ENCODE measurements around the gene MCM9. TPM values are rescaled to one million over a fixed set of nuclear protein-coding genes. Genes with fewer than 3 reads are reported as not detected.

MCM9 gene
- polyA plus RNA-seq, 4 donors, result 12.5 to 27.5 (median 25.3) TPM

DNA sequence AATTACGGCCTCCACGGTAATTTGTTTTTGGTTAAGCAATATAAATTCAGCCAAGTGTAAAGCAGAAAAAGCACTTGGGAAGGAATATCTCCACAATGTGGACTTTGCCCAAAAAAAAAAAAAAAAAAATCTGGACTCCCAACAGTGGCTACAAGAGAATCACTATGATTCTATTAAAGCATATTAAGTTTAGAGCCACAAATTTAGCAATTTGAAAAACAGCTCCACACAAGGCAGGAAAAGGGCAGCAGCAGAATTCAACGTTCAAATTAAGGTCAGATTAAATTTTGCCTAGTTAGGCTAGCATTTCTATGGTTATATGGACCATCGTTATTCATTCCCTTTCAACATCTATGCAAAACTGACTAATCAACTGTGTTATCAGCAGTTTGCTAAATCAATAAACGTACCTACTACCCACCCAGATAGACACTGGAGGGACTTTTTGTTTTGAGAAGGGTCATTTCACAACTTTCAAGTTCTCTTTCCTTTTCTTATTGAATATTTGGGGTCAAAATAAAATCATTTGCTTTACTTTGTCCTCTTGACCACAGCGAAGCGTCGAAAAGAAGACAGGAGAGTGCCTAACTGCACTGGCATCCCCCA lies 1.0 kb downstream of the MCM9 start:
- no peak for DNase-seq (ENCODE audit: low read depth in 4 of 4, low spot score in 3 of 4)

DNA sequence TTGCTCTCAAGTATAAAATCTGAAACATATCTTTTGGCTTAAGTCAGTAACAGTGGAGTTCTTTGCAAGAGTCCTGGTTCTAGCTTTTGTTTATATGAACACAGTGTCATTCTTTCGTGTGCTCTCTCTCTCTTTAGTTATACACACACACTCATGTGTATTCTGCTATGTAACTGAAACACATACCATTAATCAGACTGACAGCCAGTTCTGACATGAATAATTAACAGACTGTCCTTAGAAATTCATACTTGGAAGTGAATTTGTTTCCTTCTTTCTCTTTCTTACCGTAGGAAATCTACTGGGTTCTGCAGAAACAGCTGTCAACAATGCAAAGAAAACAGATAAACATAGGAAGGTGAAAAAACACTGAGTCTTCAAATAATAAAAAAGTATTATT lies 2.5 kb downstream of the MCM9 start:
- no peak for DNase-seq (ENCODE audit: low read depth in 4 of 4, low spot score in 3 of 4)

DNA sequence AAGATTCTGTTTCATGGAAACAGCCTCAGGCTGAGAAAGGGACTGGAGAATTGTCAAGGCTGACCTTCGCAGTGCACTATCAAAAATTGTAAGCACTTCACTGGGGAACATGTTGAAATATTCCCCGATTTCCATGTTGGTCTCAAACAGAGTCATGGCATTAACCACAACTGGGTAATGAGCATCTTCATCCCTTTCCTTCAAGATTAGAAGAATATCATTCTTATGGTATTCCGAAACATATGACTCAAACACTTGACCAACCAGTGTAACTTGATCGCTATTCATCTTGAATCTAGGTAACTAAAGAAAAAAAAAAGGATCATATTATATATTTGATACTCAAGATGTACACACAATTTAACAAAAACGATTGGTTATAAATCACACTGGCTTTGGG lies 3.5 kb downstream of the MCM9 start:
- no peak for DNase-seq (ENCODE audit: low read depth in 4 of 4, low spot score in 3 of 4)

DNA sequence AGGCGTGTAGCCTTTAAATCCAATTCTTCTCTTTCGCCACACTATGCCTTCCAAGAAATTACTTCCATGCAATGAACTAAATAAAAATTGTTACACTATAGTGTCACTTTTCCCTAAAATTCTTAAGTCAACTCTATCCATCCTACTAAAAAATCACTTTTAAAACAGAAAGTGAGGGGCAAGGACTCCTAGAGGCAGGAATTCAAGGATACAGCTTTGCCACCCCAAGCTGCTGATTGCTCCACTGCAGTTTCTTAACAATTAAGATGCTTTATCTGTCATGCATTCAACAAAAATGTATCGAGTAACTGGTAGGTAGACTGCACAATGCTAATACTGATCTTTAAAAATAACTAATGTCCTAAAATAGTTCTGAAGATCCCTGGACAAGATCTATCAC lies 4.3 kb downstream of the MCM9 start:
- no peak for DNase-seq (ENCODE audit: low read depth in 4 of 4, low spot score in 3 of 4)

DNA sequence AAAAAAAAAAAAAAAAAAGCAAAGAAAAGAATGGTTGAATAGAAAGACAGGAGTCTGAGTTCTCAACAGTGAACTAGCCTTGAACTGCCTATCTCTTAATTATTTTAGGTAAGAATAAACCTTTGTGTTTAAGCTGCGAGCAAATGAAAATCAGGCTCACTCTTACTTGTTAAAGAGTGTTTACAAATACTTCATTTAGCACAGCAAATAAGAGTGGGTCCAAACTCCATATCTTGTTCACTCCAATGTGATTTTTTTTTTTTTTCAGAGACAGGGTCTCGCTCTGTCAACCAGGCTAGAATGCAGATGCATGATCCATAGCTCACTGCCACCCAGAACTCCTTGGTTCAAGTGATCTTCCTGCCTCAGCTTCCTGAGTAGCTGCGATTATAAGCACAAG lies 11.9 kb downstream of the MCM9 start:
- DNase-seq (ENCODE audit: low read depth in 4 of 4, low spot score in 3 of 4), result no peak

DNA sequence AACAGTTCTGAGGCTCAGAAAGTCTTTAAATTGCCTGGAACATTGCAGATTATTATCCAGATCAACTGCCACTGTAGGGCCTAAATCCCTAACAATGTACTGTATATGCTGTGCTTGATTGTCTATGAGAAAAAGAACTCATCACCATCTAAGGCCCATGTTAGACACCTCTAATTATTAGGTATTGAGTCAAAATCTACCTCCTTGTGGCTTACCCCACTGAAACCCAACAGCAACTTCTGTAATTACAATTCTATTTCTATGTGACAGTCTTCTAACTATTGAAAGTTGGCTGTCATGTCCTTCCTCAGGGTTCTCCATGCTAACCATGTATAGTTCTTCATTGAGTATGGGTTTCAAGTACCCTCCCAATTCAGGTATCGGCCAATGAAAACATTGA lies 13.9 kb downstream of the MCM9 start:
- no peak for DNase-seq (ENCODE audit: low read depth in 4 of 4, low spot score in 3 of 4)

DNA sequence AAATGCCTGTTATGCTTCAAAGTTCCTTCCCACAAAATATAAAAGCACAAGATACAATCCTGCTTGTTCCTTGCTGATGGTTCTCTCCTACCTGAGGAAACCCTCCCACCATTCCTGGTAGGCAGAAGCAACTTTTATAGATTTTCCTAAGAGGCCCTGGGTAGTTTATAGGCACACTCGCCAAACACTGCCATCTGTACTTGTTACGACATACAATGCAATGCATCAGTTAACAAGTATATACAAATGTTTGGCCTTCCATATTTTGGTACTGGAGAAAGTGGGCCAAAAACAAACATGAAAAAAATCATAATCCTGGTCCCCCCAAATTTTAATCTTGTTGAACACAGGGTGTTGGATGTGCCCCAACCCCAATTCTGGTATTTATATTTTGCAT lies 16.6 kb downstream of the MCM9 start:
- DNase-seq (ENCODE audit: low read depth in 4 of 4, low spot score in 3 of 4), result no peak

DNA sequence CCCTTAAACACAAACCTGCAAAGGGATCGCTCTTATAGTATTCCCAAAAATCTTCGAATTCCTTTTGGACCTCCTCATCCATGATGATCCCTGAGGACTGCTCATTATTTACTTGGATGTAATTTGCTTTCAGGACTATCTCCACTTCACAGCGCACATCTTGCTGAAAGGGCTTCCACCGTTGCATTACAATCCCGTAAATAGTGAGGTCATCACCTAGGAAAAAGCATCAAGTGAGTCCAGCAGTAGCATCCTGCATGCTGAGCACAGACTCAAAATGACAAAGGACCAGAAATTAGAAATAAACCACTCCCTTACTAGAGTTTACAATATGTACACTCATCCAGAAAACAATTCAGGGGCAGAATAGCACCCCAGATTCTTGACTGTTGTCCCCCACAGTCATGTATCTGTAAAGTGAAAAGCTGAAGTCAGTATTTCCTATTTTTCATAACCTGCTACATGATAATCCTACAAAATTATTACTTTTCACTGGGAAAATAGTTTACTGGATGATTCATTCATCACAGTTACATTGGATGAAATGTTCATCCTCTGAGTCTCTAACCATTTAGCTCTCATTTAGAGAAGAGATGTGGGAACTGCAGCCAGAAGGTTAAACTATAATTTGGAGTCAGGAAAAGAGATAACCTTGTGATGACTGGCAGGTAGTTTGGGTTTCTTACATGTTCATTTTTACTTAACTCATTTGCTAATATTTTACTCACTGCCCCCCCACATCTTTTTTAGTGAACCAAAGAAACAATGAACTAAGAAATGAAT lies 17.2 kb downstream of the MCM9 start:
- DNase-seq (ENCODE audit: low read depth in 4 of 4, low spot score in 3 of 4), result no peak

DNA sequence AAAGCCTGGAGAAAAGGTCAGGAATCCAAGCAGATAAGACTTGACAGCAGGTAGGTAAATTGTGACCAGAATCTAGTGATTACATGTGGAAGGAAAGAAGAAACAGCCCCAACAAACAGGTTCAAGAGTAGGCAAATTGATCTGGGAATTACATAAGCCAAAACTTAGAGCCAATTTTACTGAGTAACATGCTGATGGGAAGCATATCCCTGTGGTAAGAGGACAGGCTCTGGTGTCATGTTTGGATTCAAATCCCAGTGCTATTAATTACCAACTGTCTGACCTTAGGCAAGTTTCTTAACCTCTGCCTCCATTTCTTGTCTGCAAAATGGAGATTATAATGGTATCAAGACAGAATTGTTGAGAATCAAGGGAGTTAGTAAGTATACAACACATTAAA lies 20.4 kb downstream of the MCM9 start:
- DNase-seq (ENCODE audit: low read depth in 4 of 4, low spot score in 3 of 4), result no peak

DNA sequence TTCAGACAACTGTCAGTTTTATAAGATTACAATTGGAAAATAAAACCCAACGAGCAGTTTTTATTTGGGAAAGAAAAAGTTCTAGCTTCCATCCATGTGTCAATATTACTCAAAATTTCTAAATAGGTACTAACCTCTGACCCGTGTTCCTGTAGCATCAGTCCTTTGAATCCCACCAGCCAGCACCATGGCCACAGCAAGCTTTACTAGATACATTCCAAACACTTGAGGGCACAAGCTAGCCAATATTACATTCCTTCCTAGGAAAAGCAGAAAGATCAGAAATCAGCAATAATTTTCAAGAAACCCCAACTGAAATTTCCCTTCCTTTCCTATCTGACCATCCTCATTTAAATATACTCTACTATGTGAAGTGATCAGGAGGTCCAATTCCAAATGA lies 21.8 kb downstream of the MCM9 start:
- no peak for DNase-seq (ENCODE audit: low read depth in 4 of 4, low spot score in 3 of 4)

DNA sequence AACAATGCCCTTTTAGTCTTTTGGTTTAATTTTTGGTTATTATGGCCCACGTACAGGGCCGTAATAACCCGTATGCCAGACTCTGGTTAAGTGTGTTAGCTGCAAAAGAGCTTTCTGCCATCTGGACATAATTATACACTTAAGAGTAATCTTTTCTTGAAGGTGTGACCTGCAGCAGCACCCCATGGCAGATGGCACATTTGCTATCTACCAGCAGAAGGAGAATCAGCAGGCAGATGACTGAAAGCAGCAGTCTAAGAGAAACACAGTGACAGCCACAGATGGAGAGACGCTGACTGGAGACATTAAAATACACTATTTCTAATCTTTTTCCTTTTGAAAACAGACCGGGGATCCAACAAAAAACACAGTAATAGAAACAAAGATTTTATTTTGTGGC lies 22.3 kb downstream of the MCM9 start:
- no peak for DNase-seq (ENCODE audit: low read depth in 4 of 4, low spot score in 3 of 4)

DNA sequence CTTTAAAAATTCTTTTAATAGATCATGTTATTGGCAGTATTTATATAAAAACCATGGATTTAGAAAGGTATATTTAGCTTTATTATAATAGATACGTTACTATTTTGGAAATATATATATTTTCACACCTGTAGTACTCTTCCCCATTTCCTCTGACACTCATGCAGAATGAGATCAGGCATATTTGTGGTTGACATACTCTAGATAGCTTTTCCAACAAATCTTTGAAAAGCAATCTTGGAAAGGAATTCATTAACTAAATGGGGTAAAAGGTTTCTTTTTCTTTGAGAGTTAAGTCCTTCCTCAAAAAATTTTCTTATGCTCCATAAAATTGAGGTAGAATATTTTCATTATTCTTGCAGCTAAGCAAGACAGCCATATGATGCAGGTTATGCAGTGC lies 26.5 kb downstream of the MCM9 start:
- DNase-seq (ENCODE audit: low read depth in 4 of 4, low spot score in 3 of 4), result no peak

DNA sequence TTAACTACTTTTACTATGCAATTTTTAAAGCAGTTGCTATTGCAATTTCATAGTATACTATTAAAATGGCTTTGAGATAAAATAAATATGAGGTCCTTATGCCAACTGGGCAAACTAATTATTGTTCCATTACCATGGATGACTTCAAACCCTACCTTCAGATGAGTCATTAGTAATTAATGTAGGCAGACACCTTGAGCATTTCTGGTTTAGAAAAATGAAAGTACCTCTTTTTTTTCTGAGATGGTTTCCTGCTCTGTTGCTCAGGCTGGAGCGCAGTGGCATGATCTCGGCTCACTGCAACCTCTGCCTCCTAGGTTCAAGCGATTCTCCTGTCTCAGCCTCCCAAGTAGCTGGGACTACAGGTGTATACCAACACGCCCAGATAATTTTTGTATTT lies 29.1 kb downstream of the MCM9 start:
- no peak for DNase-seq (ENCODE audit: low read depth in 4 of 4, low spot score in 3 of 4)

DNA sequence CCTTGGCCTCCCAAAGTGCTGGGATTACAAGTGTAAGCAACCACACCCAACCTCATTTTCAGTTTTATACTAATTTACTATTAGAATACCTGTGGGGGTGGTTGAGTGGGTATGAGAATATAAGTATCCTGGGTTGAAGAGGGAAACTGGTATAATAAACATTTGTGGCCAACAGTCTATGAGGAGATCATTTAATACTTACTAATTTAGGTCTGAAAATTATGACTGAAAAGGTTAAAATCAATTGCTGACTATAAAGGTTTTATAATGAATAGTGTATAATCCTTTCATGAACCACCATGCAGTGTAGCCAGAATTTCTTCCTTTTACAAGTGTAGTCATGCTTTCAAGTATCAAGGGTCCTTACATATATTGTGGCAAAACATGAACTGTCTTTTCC lies 29.9 kb downstream of the MCM9 start:
- no peak for DNase-seq (ENCODE audit: low read depth in 4 of 4, low spot score in 3 of 4)

DNA sequence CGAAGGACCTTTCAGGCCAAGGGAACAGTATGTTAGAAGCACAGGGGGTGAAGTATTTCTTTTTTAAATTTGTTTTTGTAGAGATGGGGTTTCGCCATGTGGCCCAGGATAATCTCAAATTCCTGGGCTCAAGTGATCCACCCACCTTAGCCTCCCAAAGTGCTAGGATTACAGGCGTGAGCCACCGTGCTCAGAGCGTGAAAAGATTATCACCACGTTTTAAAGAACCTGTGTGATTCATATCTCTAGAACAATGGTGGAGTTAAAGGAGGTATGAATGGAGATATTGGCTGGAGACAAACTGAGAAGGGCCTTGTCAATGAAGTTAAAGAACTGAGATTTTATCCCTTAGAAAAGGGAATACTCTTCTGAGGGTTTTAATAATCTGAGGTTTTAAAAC lies 31.3 kb downstream of the MCM9 start:
- DNase-seq (ENCODE audit: low read depth in 4 of 4, low spot score in 3 of 4), result no peak

DNA sequence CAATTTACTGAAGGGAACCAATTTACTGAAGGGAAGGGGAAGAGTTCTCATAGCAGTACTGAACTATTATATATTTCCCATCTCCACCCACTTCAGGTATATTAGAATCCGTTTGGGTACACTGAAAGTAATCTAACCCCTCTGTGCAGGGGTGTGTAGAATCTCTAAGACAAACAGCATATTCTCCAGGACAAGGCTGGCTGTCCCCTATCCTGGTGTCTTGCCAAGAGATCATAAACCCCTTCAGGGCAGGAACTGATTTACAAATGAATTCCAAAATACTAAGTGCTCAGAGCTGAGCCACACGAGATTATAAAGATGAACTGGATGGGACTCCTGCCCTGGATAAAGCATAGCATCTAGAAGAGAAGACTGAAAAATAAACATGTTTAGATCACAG lies 31.8 kb downstream of the MCM9 start:
- no peak for DNase-seq (ENCODE audit: low read depth in 4 of 4, low spot score in 3 of 4)

DNA sequence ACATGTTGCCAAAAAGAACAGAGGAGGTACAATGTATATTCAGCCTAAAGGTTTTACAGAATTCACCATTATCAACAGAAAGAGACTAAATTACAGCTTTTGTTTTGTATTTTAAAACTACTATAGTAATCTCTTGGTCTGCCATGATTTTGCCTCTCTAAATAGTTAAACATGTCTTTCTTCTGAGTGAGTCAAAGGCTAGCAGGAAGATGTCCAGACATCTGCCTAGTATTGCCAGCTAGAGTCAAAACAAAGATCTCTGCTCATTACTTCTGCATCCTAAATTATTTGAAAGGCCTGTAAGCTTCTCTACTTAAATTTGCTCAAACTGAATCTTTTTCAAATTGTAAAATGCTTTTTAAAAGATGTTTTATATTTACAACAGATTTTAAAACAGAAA lies 32.2 kb downstream of the MCM9 start:
- DNase-seq (ENCODE audit: low read depth in 4 of 4, low spot score in 3 of 4), result no peak

DNA sequence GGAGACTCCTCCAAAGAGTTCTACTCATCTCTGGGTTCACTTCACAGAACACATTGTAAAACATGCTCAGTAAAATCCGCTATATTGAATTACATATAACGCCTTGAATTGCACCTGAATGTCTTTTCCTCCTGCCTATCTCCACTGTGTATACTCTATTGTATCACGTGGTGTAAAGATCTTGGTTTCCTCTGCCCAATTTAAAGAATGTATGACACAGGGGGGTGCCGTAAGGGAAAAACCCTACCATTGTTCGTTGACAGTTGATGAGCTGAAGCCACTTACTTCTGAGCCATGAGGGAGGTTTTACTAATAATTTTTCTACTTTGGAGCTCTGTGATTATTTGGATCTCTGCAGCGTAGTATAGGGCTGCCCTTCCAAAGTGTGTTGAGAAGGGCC lies 35.0 kb downstream of the MCM9 start:
- DNase-seq (ENCODE audit: low read depth in 4 of 4, low spot score in 3 of 4), result no peak

DNA sequence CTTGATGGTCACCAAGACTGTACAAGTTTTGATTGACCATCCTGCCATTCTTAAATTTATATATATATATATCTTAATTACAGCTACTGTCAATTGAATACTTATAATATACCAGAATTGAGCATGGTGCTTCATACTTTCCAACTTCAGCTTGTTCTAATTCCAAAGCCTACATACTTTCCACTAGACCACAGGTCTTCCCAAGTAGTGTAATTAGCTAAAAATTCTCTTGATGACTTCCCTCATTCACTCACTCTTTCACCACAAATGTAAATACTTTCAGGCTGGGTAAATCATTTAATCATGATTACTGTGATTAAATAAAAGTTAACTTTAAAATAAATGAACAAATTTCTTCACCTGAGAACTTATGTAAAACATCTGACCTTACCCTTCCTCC lies 37.6 kb downstream of the MCM9 start:
- no peak for DNase-seq (ENCODE audit: low read depth in 4 of 4, low spot score in 3 of 4)

DNA sequence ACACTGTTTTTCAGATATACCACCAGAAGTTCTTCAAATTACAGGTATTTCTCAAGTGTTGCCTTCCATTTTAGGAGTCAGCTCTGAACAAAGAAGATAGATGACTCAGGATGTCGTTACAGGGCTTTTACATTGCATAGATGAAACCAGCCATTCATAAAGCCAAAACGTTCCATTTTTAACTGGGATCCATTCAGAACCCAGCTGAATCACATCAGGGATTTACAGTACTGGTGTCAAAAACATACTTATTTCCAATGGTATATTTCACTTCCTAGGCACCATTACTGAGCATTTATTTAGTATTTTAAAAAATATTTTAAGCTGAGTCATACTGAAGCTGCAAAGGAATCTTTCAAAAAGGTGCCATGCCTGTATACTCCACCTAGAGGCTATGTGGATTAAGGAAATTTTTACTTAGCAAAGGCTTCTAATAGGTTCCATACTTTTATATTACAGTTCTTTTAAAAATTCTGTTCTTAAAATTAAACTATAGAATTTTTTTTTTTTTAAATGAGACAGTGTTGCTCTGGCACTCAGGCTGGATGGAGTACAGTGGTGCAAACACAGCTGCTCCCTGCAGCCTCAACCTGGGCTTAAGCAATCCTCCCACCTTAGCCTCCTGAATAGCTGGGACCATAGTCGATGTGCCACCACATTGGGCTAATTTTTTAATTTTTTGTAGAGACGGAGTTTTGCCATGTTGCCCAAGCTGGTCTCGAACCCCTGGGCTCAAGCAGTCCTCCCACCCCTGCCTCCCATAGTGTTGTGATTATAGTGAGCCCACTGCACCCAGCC lies 38.4 kb downstream of the MCM9 start:
- no peak for DNase-seq (ENCODE audit: low read depth in 4 of 4, low spot score in 3 of 4)

DNA sequence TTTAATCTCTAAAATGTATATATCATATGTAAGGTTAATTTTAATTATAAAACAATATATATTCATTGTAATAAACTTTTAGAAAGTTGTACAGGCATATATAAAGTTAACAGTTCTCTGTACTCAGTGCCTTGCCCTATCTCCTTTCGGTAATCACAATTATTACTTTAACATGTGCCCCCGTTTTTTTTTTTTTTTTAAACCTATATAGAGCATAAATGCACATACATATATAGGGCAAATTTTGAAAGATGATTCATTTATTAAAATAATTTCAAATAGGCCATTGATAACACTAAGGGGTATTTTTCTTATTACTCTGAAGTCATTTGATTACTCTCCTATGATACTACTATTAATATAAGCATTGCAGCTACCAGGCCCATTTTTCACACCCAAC lies 39.1 kb downstream of the MCM9 start:
- no peak for DNase-seq (ENCODE audit: low read depth in 4 of 4, low spot score in 3 of 4)

DNA sequence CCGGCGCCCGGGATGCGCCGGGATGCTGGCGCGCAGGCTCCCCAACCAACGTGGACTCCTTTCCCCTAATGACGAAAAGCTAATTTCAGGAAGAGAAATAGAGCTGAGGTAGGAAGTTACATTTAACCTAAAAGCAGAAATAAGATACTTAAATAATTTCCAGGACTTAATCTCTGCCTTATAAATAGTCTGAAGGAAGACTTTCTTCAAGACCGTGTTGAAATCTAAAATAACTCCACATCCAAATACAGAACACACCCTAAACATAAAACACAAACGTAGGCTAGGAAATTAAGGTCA lies 39.7 kb downstream of the MCM9 start:
- no peak for DNase-seq (ENCODE audit: low read depth in 4 of 4, low spot score in 3 of 4)
